HG03469 (cell line): ENCODE results near the gene BCAS3.

Experiments
- ATAC-seq: cut with Tn5 transposase; IDR thresholded peaks from one replicate; pipeline ENCODE4 v1.9.1; 2021; ENCODE audit warnings: mild to moderate bottlenecking, moderate library complexity, moderate number of reproducible peaks; ENCODE audit not compliant: unreplicated experiment

BCAS3 gene

DNA sequence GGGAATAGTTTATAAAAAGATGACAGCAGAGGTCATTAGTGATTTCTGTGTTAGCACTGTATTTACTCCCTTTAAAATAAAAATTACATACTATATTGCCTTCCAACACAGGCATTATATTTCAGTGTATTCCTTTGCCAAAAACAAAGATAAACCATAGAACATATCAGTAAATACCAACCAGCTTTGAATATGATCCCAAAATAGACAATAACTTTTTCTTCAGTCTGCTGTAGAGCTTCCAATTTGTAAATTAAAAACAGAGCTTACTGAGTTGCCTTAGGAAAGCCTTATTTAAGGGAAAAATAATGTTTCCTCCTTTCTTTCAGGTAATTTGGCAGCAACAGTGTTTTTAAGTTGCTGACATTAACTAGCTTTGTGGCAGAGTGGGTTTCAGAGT is 369.9 kb downstream of the BCAS3 start:
- no peak for ATAC-seq

DNA sequence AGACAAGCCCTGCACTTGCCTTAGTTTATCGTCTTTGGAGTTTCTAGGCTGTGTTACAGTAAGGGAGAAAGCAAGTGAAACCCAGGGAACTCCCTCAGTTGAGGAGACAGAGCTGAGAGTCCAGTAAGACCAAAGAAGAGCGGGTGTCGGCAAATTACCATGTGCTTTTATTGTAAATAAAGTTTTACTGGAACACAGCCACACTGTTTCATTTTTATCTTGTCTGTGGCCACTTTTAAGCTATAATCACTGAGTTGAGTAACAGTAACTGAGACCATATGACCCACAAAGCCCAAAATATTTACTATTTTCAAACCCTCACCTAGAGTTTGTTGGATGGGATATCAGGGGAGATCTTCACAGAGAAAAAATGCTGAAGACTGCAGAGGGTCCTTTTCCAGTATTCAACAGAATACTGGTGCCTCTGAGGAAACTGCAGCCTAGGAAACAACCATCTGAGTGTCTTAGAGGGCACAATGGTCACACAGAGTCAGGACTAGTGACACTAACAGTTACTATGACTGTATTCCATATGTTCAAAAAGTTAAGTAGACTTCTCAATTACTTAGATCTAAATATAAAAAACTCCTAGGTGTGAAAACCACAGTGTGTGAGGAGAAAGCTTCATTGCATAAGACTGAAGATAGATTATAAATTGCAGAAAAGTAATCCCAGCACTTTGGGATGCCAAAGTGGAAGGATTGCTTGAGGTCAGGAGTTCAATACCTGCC is 370.9 kb downstream of the BCAS3 start:
- ATAC-seq, result no peak

DNA sequence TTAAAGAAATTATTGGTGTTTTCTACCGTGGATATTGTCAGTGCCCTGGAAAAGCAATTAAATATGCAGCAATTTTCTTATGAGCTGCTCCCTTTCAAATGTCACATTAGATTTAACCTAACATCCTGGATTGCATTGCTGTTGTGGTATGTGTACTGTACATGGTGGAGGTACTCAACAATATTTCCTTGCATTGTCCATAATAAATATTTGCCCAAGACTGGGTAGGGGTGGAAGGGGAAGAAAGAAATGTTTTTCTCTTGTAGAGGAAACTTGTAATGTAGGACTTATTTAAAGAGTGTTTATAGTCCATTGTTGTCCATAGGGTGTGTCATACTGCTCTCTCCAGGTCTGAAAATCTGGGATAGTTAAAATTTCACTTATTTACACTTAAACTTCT is 375.8 kb downstream of the BCAS3 start:
- ATAC-seq, result no peak

DNA sequence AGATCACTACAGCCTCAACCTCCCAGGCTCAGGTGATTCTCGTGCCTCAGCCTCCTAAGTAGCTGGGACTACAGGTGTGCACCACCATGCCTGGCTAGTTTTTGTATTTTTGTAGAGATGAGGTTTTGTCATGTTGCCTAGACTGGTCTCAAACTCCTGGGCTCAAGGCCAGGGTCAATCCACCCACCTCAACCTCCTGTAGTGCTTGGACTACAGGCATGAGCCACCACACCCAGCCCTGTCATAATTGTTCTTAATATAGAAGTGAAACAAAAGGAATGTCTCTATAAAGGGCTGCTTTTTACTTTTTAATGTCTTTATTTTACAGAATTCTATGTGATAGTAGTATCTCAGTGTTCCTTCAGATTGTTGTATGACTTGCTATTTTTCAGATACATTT is 376.8 kb downstream of the BCAS3 start:
- ATAC-seq, result no peak

DNA sequence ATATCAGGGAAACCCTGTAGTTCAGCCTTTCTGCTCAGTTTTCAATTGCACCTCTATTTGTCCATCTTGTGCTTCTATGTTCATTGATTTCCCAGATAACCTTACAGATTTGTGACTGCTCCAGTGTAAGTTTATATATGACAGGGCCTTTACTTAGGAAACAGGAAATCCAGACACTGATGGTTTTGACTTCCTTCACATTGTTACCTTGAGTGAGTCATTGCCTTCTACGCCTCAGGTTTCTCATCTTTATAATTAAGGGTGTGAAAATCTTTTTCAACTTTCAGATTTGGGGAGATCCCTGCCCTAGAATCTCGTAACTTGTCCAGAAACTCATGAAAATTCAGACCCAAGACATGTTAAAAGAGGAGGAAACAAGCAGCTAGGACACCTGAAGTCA is 379.6 kb downstream of the BCAS3 start:
- no peak for ATAC-seq

DNA sequence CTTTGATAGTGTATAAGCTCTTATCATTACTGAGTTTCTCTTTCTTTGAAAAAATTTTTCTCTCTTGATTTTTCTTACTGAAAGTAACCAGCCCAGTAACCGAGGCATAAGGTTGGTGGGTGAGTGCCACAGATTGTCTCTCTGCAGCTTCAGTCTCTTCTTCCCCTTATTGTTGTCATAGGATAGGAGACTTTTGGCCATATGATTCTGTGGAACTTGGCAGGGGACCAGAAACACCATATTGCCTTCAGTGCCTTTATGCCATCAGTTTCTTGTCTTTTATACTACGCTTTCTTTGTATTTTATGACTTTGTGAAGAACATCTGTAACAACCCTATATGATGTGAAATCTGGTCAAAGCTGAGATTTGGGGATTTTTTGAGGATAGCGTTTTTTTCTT is 380.4 kb downstream of the BCAS3 start:
- no peak for ATAC-seq

DNA sequence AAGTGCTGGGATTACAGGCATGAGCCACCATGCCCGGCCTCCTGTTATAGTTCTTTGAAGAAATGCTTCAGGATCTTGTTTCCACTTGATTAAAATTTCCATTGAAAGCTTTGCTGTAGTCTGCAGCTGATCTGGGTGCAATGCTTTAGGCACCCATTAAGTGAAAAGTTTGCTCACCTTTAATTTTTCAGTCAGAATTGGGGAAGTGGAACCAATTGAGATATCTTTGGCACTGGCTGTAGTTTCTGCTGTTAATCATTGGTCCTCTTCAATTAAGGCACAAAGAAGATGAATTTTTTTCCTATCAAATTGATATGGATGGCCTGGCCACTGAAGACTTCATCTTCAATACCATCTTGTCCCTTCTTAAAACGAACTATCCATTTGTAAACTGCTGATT is 385.9 kb downstream of the BCAS3 start:
- ATAC-seq, result no peak

DNA sequence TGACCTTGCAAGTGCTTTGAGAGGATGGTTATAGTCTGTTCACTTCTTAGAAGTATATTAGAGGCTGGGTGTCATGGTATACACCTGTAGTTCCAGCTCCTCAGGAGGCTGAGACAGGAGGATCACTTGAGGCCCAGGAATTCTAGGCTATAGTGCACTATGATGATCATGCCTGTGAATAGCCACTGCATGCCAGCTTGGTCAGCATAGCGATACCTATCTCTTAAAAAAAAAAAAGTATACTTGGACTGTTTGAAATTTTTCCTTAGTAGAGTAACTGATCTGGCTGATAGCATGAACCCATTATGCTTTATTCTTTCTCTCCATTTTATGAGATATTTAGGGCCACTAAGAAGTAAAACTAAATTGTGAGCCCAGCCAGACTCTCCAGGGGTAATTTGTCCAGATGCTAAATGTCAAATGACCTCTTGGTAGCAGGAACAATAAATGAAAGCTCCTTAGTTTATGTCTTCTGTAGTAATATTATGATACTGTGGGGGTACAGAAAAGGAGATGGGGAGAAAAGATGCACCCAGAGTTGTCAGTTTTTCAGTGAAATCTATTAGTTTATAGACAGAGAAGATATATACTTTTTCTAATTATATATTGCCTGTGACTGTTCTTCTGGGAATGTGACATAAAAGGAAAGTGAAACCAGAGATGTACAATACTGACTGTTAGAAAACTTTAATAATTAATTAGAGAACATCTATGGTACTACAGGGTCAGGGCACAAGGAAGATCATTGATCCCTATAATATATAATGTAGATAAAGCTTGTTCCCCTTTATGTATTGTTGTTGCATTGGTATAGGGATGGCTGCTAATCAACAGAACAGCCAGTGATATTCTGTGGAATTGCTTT is 386.7 kb downstream of the BCAS3 start:
- no peak for ATAC-seq

DNA sequence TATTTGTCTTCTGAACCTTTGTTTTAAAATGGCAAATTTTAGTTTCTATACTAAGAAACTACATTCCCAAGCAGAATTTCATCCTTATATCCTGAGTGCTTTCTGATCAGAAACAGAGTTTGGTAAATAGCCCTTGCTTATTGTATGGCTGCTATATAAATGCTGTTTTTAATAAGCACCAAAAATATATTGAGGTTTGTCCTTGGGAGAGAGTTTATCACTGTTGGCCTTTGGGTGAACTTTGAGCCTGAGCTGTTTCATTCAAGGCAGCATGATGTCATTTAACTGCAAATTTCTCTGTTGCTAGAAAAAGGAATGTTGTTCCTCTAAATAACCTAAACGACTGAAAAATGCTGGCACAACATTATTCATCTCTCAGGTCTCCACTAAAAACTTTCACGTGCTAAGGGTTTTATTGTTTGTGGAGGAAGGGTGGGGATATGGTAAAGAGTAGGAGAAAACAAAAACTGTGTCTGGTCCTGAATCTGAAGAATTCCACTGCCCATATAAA is 387.7 kb downstream of the BCAS3 start:
- no peak for ATAC-seq

DNA sequence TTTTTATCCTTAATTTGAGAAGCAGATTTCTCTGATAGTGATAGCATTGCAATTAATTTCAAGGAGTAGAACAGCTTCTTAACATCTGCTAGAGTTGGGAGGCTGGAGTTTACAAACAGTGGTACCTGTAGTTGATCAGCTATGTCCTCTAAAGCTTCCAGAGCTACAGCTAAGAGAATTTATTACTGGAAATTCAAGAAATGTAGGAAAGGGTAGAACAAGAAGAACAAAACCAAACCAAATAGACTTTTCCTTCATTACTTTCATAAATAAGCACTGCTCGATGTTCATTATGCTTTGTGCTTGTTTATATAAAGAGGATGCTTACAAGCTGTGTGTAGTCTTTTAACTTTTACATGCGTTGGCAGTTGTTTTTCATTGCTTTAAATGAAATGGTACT is 388.4 kb downstream of the BCAS3 start:
- ATAC-seq, result no peak

DNA sequence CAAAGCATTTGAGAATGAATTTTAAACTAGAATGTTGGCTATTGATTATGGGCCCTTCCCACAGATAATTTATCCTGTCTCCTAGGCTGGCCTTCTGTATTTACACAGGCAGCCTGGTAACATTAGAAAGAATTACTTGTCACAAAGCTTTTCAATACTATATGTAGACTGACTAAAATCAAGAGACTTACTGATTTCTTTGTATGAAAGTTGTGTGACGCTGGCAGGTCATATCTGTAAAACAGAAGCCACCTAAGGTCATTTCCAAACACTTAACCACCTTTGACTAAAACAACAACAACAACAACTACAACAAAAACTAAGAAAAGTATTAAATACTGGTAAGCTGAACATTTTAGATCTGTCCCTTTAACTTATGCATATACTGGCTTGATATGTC is 393.0 kb downstream of the BCAS3 start:
- no peak for ATAC-seq

DNA sequence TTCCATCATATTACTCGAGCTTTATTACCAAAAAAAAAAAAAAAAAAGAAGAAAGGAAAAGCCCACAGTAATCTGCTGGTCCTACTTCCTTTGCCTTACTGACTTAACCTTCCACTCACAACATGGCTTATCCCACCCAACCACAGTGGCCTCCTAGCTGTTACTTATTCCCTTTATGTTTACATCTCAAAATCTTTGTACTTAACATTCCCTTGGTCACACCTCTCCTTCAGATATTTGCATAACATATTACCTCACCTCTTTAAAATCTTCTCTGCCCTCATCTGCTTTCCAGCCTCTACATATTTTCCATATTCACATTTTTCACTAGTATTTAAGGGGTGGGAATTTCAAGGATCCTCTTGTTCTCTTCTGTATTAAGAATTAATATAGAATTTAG is 395.0 kb downstream of the BCAS3 start:
- ATAC-seq, result no peak

DNA sequence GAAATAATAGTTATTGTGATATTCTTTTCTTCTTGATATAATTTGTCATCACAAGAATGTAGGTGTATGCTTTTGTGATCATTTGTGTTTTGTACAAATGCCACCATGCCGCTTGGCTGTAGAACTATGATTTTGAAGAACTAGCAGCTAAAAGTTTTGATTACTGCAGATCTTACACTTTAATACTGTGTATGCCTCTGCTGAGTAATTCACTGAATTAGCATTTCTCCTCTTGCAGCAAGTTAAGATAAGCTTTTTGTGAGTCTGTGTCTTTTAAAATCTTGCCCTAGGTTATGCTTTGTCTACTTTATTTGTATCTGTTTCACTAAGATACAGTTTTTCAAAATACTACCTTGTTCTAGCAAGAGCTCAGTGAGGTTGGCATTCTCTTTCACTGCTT is 395.5 kb downstream of the BCAS3 start:
- no peak for ATAC-seq

DNA sequence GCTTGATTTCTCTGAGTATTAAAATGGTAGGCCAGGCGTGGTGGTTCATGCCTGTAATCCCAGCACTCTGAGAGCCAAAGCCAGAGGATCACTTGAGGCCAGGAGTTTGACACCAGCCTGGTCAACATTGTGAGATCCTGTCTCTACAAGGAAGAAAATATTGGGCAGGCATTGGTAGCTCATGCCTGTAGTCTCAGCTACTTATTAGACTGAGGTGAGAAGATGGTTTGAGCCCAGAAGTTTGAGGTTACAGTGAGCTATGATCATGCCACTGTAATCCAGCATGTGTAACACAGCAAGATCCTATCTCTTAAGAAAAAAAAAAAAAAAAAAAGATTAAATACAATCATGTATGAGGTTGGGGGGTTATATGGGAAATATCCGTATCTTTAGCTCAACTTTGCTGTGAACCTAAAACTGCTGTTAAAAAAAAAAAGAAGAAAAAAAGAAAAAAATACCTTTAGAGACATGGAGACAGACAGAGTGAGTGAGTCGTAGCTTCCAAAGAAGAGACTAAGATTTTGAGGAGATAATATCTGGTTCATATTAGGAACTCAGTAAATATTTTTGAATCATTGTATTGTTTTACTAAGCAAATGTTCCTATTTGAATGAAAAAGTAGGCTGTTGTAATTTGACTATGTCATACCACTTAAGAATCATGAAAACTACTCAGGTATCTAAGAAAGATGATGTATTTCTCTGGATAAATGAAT is 396.3 kb downstream of the BCAS3 start:
- no peak for ATAC-seq

DNA sequence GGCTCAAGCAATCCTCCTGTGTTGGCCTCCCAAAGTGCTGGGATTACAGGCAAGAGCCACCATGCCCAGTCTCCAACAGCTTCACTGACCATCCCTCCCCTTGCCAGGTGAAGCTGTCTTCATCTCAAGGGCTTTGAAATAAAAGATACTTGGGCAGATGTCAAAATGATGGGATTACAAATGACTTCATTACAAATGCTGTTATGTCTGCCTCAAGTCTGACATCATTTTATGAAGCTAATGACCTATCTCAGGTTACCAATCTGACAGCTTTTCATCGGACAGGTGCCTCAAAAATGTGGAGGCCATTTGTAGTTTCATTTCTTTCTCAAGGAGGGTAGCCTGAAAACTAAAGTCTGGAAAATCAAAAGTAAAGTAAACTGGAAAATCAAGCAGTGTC is 398.3 kb downstream of the BCAS3 start:
- ATAC-seq, result no peak

DNA sequence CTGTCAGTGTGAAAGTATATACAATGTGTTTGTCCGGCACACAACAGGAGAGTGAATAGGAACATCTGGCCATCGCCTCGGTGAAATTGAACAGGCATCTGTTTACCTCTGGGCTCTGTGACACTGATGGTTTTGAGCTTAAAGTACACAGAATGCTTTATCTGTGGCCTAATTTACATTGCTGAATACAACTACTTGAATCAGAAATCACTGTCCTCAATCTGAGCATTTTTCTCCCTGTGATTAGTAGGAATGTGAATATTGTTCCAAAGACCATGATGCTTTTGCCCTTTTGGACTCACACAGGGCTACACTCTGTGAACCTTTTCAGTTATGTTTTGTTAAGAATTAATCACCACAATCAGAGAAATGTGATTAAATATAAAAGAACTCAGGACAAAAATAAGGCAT is 399.0 kb downstream of the BCAS3 start:
- ATAC-seq, result no peak

DNA sequence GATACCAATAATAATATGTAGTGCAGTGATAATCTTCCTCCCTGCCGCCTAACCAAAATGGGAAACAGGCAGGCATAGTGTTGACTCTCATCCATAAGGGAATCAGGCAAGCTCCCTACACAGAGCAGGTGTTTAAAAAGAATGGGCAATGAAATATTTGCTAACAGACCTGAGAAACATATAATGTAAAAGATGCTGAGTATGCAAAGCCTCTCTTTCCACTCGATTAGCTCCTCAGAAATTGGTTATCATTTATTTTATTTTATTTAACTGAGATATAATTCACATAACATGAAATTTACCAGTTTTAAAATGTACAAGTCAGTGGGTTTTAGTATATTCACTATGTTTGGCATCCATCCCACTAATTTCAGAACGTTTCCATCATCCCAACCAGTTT is 404.3 kb downstream of the BCAS3 start:
- ATAC-seq, result no peak

DNA sequence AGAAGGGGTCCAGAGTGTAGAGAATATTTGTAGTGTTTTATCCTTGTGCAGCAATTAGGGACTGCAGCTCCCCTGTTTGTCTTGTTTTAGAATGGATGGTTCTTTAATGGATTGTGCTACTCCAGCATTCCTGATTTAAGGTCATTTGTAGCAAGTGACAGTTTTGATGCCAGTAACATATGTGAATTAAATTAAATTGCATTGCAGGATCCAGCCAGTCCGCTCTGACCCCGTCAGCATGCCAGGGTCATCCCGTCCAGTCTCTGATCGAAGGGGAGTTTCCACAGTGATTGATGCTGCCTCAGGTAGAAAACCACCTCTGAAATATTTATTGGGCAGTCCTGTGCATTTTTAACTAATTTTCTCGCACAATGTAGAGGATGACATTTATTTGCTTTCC is 406.6 kb downstream of the BCAS3 start:
- ATAC-seq, result no peak

DNA sequence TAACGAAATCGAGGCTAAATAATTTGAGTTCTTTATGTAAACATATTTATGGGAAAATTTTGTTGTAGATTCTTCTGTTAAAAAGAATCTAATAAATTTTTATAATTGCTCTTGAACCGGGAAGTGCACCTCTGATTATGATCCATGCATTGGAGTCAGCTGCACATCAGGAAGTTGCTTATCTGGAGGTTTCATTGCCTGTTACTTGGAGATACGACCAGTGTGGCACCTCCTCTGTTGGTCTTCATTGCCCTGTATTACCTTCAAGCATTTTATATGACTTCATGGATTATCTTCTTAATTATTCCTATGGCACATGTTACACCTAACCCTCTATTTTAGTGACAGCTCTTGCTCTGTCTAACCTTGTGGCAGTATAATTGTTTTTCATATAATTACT is 409.4 kb downstream of the BCAS3 start:
- ATAC-seq, result no peak

DNA sequence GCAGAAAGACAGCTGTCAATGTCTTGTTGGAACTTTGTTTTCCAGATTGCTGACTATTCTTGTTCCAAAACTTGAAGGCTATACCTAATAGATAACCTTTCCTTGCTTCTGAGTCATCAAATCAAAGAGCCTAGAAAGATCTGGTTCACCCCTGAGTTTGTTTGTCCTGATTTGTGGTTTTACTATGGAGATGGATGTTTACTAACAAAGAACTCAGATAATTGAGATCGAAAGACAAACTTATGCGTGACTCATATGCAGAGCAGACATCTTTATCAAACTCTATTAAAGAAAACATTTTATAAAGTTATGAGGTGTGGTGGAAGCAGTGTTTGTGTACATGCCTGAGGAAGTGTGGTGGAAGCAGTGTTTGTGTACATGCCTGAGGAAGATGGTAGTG is 410.9 kb downstream of the BCAS3 start:
- ATAC-seq, result no peak

DNA sequence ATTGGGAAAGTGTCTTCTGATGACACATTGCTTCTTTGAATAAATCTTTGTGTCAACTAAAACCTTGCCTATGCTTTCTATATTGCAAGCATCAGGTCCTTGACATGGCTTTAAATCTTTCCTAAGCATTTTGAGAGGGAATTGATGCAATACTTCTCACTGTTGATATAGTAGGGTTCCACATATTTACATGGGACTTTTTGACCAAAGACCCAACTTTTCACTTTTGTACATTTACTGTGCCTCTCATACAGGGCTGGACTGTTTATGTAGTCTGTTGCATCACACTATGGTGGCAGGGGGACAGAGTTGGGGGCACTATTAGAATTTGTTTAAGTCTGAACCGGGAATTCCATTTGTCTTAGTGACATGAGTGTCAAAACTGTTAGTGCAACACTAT is 413.4 kb downstream of the BCAS3 start:
- no peak for ATAC-seq

DNA sequence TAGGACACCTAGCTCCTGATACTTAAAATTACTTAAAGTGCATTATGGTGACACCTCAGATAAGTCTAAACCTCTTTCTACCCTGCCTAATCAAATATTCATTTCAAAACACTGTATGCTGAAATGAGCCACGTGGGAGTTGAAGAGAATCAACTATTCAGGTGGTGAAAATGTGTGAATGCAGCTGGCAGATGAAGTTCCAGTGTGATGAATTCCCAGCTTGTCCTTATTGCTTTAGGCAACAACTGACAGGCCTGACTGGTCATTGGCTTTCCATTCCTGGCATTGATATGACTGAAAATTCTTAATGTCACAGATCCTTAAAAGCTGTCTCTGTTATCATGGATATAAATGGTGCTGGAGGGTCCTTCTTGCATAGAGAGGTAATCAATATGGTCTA is 420.1 kb downstream of the BCAS3 start:
- ATAC-seq, result no peak
